Vagina (tissue), 2 donors: ENCODE data around the gene RASGRP1. TPM values are rescaled to one million over a fixed set of nuclear protein-coding genes. Genes with fewer than 3 reads are reported as not detected.

Experiments
- DNase-seq, 2 donors: peaks; one replicate each; pipeline ENCODE4 v3.0.0-alpha.2; 2017; ENCODE audit errors: extremely low spot score in 2 of 2
- H3K27ac ChIP-seq: fragments of 200-600 bp; sonication (generic); one replicate; pipeline ENCODE4 v1.5.1; 2019
- H3K27me3 ChIP-seq: fragments of 200-600 bp; sonication (generic); one replicate; pipeline ENCODE4 v1.5.1; 2019
- H3K36me3 ChIP-seq, 2 donors: fragments of 200-600 bp; sonication (generic); one replicate each; pipeline ENCODE4 v1.5.1; 2017 to 2019
- H3K4me1 ChIP-seq: fragments of 200-600 bp; sonication (generic); one replicate; pipeline ENCODE4 v1.5.1; 2019
- H3K4me3 ChIP-seq, 2 donors: fragments of 200-600 bp; sonication (generic); 1 replicate in 1 of 2; 2 replicates in 1 of 2; pipeline ENCODE4 v1.5.1; 2016 to 2019
- H3K9me3 ChIP-seq: fragments of 200-600 bp; sonication (generic); one replicate; pipeline ENCODE4 v1.5.1; 2019
- CTCF ChIP-seq, 3 experiments: fragments of 450-650 bp in 2 of 3; fragments of 200-600 bp in 1 of 3; sonication (generic) in 1 of 3; IDR thresholded peaks; one replicate each; pipeline ENCODE4 v1.5.1; 2017 to 2019; ENCODE audit warnings: antibody characterized with exemption in 3 of 3, mild to moderate bottlenecking in 2 of 3, moderate library complexity in 2 of 3
- POLR2A ChIP-seq, 2 donors: fragments of 450-650 bp; IDR thresholded peaks; one replicate each; pipeline ENCODE4 v1.6.1; 2017; ENCODE audit warnings: antibody characterized with exemption in 2 of 2, mild to moderate bottlenecking in 2 of 2, moderate library complexity in 2 of 2
- POLR2AphosphoS5 ChIP-seq, 2 donors: sonication (generic); formaldehyde crosslinking; IDR thresholded peaks; one replicate each; pipeline ENCODE4 v1.9.0; 2017; ENCODE audit warnings: antibody characterized with exemption in 2 of 2, mild to moderate bottlenecking in 2 of 2, low read depth in 1 of 2; ENCODE audit not compliant: insufficient read depth in 1 of 2
- intact Hi-C: fragments of 100-400 bp; cut with DNase I; formaldehyde crosslinking; loops from one replicate; pipeline ENCODE4 v1.15.1; 2023
- total RNA-seq: library from RNA; depleted of rRNA; stranded (reverse); fragments of >200 nt; gene quantifications from one replicate; pipeline ENCODE4 v1.2.3, GENCODE V29; 2016

Gene RASGRP1
- total RNA-seq, 1 donor from 2014 or later, result 8.8 TPM

- no peak overlapping the region for H3K4me3 ChIP-seq
- H3K9me3 ChIP-seq, result no peaks in the 10 kb centered on the region
- H3K36me3 ChIP-seq, result no peaks in the 10 kb centered on the region
- H3K4me1 ChIP-seq, result no peaks in the 10 kb centered on the region
- TF ChIP-seq CTCF (IDR thresholded peaks at IDR 0.05), result no peak
- TF ChIP-seq POLR2AphosphoS5 (IDR thresholded peaks at IDR 0.05; ENCODE audit: insufficient read depth in 1 of 2, low read depth in 1 of 2), result no peak
- no peak for TF ChIP-seq POLR2A (IDR thresholded peaks at IDR 0.05)
- intact Hi-C loops, result no loop called here
- no peak for DNase-seq
- H3K27me3 ChIP-seq, result no peaks in the 10 kb centered on the region
- H3K27ac ChIP-seq, result no peak overlapping the region
Observed at GRCh38 chr15:38526158-38526557, 38.5 kb downstream of the RASGRP1 start.

GRCh38 chr15:38525489-38525888 lies 39.1 kb downstream of the RASGRP1 start:
- intact Hi-C loops, result no loop called here
- no peak overlapping the region for H3K27ac ChIP-seq
- no peaks in the 10 kb centered on the region for H3K4me1 ChIP-seq
- DNase-seq, result no peak
- no peak for TF ChIP-seq CTCF (IDR thresholded peaks at IDR 0.05)
- TF ChIP-seq POLR2AphosphoS5 (IDR thresholded peaks at IDR 0.05; ENCODE audit: insufficient read depth in 1 of 2, low read depth in 1 of 2), result no peak
- TF ChIP-seq POLR2A (IDR thresholded peaks at IDR 0.05), result no peak
- H3K27me3 ChIP-seq, result no peaks in the 10 kb centered on the region
- no peak overlapping the region for H3K4me3 ChIP-seq
- no peaks in the 10 kb centered on the region for H3K9me3 ChIP-seq
- no peaks in the 10 kb centered on the region for H3K36me3 ChIP-seq

GRCh38 chr15:38524156-38524555 lies 40.5 kb downstream of the RASGRP1 start:
- no peaks in the 10 kb centered on the region for H3K36me3 ChIP-seq
- TF ChIP-seq POLR2AphosphoS5 (IDR thresholded peaks at IDR 0.05; ENCODE audit: insufficient read depth in 1 of 2, low read depth in 1 of 2) (no peak), POLR2A (IDR thresholded peaks at IDR 0.05) (no peak), CTCF (IDR thresholded peaks at IDR 0.05) (no peak)
- H3K9me3 ChIP-seq, result no peaks in the 10 kb centered on the region
- H3K27ac ChIP-seq, result no peak overlapping the region
- no peak overlapping the region for H3K4me3 ChIP-seq
- no peaks in the 10 kb centered on the region for H3K4me1 ChIP-seq
- intact Hi-C loops, result no loop called here
- H3K27me3 ChIP-seq, result no peaks in the 10 kb centered on the region
- DNase-seq, result no peak

- Histone ChIP-seq H3K4me3 (no peak overlapping the region), H3K9me3 (no peaks in the 10 kb centered on the region), H3K27me3 (no peaks in the 10 kb centered on the region), H3K4me1 (no peaks in the 10 kb centered on the region), H3K36me3 (no peaks in the 10 kb centered on the region), H3K27ac (no peak overlapping the region)
- DNase-seq, result no peak
- intact Hi-C loops, result no loop called here
- TF ChIP-seq POLR2AphosphoS5 (IDR thresholded peaks at IDR 0.05; ENCODE audit: insufficient read depth in 1 of 2, low read depth in 1 of 2) (no peak), POLR2A (IDR thresholded peaks at IDR 0.05) (no peak), CTCF (IDR thresholded peaks at IDR 0.05) (no peak)
Observed at GRCh38 chr15:38522922-38523321, 41.7 kb downstream of the RASGRP1 start.

GRCh38 chr15:38521316-38521715 lies 43.3 kb downstream of the RASGRP1 start:
- TF ChIP-seq POLR2AphosphoS5 (IDR thresholded peaks at IDR 0.05; ENCODE audit: insufficient read depth in 1 of 2, low read depth in 1 of 2) (no peak), CTCF (IDR thresholded peaks at IDR 0.05) (no peak), POLR2A (IDR thresholded peaks at IDR 0.05) (no peak)
- intact Hi-C loops, result no loop called here
- Histone ChIP-seq H3K4me1 (no peaks in the 10 kb centered on the region), H3K27me3 (no peaks in the 10 kb centered on the region), H3K9me3 (no peaks in the 10 kb centered on the region), H3K27ac (no peak overlapping the region), H3K36me3 (no peaks in the 10 kb centered on the region), H3K4me3 (no peak overlapping the region)
- no peak for DNase-seq
